Cardiac muscle cell (in vitro differentiated cells and primary cell): ENCODE results near the gene PUS7. TPM values are rescaled to one million over a fixed set of nuclear protein-coding genes. Genes with fewer than 3 reads are reported as not detected.
"Not testable (repeated sequence)": the region's sequence is repeated elsewhere in the genome, so short reads cannot be mapped to it uniquely, and the experiment has no call there.

ENCODE experiments used
- DNase-seq, 2 donors: peaks; one replicate each; pipeline versions ENCODE4 v3.0.0 to v3.0.0-alpha.2; 2010 to 2017; ENCODE audit warnings: low read depth in 1 of 2, low spot score in 1 of 2
- H3K27ac ChIP-seq: fragments of 200-600 bp; sonication (generic); 2 replicates; pipeline ENCODE4 v1.5.1; 2016
- H3K27me3 ChIP-seq: fragments of 200-600 bp; sonication (generic); 2 replicates; pipeline ENCODE4 v1.6.0; 2016; ENCODE audit warnings: control low read depth
- H3K36me3 ChIP-seq: fragments of 200-600 bp; sonication (generic); 2 replicates; pipeline ENCODE4 v1.5.1; 2016; ENCODE audit warnings: control low read depth
- H3K4me1 ChIP-seq: fragments of 200-600 bp; sonication (generic); 2 replicates; pipeline ENCODE4 v1.8.1; 2017; ENCODE audit warnings: low read depth, mild to moderate bottlenecking, mixed run types
- H3K4me3 ChIP-seq: fragments of 200-600 bp; sonication (generic); 2 replicates; pipeline ENCODE4 v1.5.1; 2016; ENCODE audit warnings: mild to moderate bottlenecking
- H3K9me3 ChIP-seq: fragments of 200-600 bp; sonication (generic); 2 replicates; pipeline ENCODE4 v1.5.1; 2017; ENCODE audit warnings: low read depth, mild to moderate bottlenecking, control low read depth
- CTCF ChIP-seq: IDR thresholded peaks from 2 replicates; pipeline ENCODE4 v1.5.1; 2012; ENCODE audit warnings: low read depth, mild to moderate bottlenecking, low read length
- polyA plus RNA-seq: library from polyadenylated mRNA; unstranded; fragments of >200 nt; fragmentation: Nextera tagmentation; extraction: Ambion mirVana; gene quantifications from 2 replicates; pipeline ENCODE4 v1.2.1, GENCODE V29; 2016
- total RNA-seq: library from RNA; depleted of rRNA; stranded (reverse); fragments of >200 nt; gene quantifications from 2 replicates; pipeline ENCODE4 v1.2.3, GENCODE V29; 2016

Gene PUS7
- total and polyA plus RNA-seq, 2 experiments from 2014 or later, result 12.0 to 13.1 TPM

GRCh38 chr7:105450177-105450861 is 71.8 kb downstream of the PUS7 start:
- no peaks in the 10 kb centered on the region for H3K4me1 ChIP-seq
- H3K9me3 ChIP-seq, result no peaks in the 10 kb centered on the region
- no peaks in the 10 kb centered on the region for H3K27me3 ChIP-seq
- H3K4me3 ChIP-seq, result no peak overlapping the region
- TF ChIP-seq CTCF, result no peak
- DNase-seq, result no peak
- H3K36me3 ChIP-seq, result no peaks in the 10 kb centered on the region
- no peak overlapping the region for H3K27ac ChIP-seq

GRCh38 chr7:105448181-105448580 is 73.9 kb downstream of the PUS7 start:
- no peaks in the 10 kb centered on the region for H3K27me3 ChIP-seq
- no peak for TF ChIP-seq CTCF
- no peak for DNase-seq
- no peak overlapping the region for H3K27ac ChIP-seq
- H3K4me1 ChIP-seq, result no peaks in the 10 kb centered on the region
- H3K4me3 ChIP-seq, result no peak overlapping the region
- H3K36me3 ChIP-seq, result no peaks in the 10 kb centered on the region
- H3K9me3 ChIP-seq, result no peaks in the 10 kb centered on the region

DNA sequence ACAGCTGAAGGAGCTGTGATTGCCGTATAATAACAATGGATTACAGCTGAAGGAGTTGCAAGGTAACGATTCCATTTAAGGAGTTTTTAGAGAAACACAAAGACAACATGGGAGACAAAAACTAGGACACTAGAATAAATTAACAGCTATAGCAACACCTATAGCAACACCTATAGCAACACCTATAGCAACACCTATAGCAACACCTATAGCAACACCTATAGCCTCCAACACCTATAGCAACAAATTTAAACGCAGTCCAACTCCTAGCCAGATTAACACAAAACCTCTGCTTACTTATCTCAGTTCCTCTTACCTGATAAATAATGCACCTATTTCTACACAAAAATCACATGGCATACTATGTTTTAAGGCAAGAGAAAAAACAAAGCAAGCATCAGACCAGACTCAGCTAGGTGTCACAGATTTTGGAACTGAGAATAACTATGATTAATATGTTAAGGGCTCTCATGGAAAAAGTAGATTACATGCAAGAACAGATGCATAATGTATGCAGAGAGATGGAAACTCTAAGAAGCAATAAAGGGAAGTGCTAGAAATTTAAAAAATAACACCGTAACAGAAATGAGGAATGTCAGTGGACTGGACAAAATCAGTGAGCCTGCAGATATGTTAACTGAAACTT is 77.6 kb downstream of the PUS7 start:
- TF ChIP-seq CTCF, result no peak
- Histone ChIP-seq H3K27ac (no peak overlapping the region), H3K4me1 (no peaks in the 10 kb centered on the region), H3K9me3 (no peaks in the 10 kb centered on the region), H3K36me3 (no peaks in the 10 kb centered on the region), H3K27me3 (no peaks in the 10 kb centered on the region), H3K4me3 (no peak overlapping the region)
- no peak for DNase-seq

- not testable (repeated sequence) for H3K4me3 ChIP-seq, H3K4me1 ChIP-seq, H3K36me3 ChIP-seq, H3K27me3 ChIP-seq, DNase-seq, H3K27ac ChIP-seq, H3K9me3 ChIP-seq
Measured at GRCh38 chr7:105442214-105442613, 79.9 kb downstream of the PUS7 start.

- H3K27ac ChIP-seq, result no peak overlapping the region
- TF ChIP-seq CTCF, result no peak
- no peak overlapping the region for H3K4me3 ChIP-seq
- peak in 1 of 2 donors; percentile 72 for DNase-seq
- H3K36me3 ChIP-seq, result no peaks in the 10 kb centered on the region
- no peaks in the 10 kb centered on the region for H3K27me3 ChIP-seq
- H3K4me1 ChIP-seq, result no peaks in the 10 kb centered on the region
- no peaks in the 10 kb centered on the region for H3K9me3 ChIP-seq
Measured at GRCh38 chr7:105439174-105439893, 82.7 kb downstream of the PUS7 start.

DNA sequence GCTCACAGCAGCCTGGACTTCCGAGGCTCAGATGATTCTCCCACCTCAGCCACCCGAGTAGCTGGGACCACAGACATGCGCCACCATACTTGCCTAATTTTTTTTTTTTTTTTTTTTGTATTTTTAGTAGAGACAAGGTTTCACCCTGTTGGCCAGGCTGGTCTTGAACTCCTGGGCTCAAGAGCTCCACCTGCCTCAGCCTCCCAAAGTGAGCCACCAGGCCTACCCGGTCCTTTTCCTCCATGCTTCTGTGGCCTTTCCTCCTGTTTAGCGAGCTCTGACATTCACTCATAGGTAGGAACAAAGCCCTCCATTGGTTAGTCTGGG is 83.3 kb downstream of the PUS7 start:
- H3K9me3 ChIP-seq, result no peaks in the 10 kb centered on the region
- no peak for DNase-seq
- H3K27me3 ChIP-seq, result no peaks in the 10 kb centered on the region
- H3K36me3 ChIP-seq, result no peaks in the 10 kb centered on the region
- TF ChIP-seq CTCF, result no peak
- no peak overlapping the region for H3K27ac ChIP-seq
- no peak overlapping the region for H3K4me3 ChIP-seq
- H3K4me1 ChIP-seq, result no peaks in the 10 kb centered on the region
